Measurements from ENCODE around the gene SOX5.

Gene SOX5

DNA sequence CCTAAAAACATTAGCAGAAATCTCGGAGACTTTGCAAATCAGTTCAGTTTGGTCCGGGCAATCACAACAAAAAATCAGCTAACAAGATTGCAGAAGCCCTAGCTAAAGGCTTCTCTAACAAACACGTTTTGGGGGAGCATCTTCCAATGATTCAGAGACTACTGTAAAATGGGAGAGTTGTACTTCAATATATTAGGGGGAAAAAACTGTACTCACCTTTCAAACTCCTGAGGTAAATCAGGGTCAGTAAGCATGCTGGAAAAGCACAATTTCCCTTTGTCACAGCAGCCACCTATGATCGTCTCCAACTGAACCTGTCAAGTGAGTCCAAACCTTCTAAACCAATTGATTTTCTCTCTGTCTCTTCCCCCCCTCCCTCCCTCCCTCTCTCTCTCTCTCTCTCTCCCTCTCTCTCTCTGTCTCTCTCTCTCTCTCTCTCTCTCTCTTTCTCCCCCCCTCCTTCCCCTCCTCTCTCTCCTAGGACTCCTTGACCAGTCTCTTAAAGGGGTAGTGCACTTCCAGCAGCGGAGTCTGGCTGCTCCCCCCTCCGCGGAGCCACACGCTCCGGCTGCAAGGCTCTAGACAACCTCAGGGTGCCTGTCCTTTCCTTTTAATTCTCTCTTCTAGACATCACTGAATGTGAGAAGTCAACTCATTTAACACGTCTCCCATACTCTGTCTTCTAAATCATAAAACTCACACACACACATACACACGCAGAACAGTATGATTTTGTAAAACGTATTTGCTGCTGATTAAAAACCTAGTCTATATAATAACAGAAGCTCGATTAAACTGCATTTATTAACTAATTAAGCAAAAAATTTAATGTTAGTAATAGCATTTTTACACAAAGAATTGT, at the start of gene SOX5:
SOX5 (minus strand) TSS at position 323 of the 862 bp plus-strand sequence; CDS start at position 254, 69 bp downstream.
- DNase-seq (ENCODE audit: low read depth), result no peak

DNA sequence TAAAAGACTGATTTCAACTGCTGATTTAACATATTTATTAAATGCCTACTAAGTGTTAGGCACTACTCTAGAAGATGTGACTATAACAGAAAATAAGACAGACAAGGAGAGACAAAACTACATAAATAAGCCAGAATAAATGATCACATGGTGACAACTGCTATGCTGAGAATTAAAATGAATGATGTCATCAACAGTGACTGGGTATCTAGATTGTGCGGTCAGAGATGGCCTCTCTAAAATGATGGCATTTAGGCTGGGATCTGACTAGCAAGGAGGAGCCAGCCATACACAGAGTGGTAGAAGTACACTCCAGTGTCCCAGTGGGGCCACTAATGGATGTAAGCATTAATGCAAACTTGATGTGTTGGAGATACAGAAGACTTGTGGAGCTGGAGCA, 37.6 kb upstream of the SOX5 start:
- DNase-seq (ENCODE audit: low read depth), result no peak

DNA sequence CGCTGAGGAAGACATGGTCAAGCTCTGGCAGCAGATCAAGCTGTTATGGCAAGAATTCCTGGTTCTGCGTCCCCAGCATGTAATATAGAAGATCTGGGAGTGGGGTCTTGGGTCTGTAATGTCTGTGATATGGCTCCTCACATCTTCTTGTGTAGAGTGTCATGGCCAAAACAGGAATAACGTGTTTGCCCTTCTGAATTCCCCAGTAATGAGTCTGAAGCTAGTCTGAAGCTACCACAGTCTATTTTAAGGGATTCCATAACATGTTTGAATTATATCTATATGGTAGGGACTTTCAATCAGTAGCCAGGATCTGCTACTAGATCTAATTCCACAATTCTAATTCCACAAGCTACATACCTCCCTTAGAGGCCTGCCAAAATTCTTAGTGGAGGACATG, 31.4 kb upstream of the SOX5 start:
- DNase-seq (ENCODE audit: low read depth), result no peak

DNA sequence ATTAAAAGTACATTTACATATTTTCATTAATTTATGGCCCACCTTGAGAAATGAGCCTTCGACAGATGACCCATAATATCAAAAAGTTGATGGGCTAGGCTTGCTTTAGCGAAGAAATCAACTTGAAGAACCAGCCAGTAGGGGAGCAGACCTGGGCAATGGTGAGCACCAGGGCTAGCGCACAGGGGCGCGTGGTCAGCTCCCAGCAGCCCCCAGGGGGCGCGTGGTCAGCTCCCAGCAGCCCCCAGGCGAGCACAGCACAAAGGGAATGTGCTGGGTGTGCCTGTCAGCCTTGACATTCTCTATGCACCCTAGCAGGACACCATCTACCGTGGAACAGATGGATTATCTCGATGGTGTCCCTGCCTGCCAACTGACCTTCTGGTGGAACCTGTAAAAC, 15.3 kb upstream of the SOX5 start:
- DNase-seq (ENCODE audit: low read depth), result no peak

DNA sequence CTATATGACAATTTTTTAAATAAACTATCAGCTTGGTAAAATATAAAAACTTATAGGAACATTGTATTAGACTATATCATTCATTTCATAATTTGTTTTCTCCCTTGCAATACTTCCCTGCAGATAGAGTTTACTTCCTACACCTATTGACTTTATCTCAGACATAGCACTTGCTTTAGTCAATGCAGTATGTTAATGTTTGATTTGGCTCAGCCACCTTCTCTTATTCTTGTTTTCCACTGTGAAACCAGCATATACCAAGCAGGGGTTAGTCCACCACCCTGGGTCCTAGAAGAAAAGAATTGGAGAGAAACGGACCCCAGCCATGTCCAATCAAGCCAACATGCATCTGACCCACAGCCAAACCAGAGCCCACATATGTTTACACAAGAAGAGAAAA, 10.4 kb upstream of the SOX5 start:
- no peak for DNase-seq (ENCODE audit: low read depth)

DNA sequence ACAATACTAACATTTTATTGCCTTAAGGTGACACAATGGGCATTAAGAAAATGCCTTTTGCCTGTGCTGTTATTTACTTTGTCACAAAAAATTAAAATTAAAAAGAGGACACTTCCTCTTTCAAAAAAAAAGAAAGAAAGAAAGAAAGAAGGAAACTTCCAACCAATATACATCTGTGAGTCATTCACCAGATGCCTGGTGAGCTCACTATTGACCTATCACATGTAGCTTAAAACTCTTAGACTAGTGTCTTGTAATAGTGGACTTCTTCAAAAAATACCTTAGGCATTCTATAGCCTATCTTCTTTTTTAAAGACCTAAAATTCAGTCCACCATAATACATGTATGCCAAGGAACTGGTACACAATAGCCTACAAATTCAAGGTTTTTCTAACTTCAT, 4.9 kb upstream of the SOX5 start:
- DNase-seq (ENCODE audit: low read depth), result no peak

DNA sequence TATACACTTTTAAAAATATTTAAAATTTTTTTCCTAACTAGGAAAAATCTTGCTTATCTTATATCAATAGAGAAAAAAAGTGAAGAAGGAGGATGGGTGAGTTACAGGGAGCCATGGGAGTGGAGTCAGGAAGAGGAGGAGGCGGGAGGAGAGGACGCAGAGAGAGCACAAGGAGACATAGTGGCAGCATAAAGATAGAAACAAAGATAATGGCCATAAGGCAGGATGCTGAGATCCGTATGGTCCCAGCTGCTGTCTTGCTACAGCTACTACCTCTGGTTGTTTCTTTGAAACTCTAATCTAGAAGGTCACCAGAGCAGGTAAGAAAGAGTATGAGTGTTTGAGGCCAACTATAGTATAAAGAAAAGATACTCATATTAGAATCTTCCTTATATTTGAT, 2.6 kb upstream of the SOX5 start:
- DNase-seq (ENCODE audit: low read depth), result no peak

DNA sequence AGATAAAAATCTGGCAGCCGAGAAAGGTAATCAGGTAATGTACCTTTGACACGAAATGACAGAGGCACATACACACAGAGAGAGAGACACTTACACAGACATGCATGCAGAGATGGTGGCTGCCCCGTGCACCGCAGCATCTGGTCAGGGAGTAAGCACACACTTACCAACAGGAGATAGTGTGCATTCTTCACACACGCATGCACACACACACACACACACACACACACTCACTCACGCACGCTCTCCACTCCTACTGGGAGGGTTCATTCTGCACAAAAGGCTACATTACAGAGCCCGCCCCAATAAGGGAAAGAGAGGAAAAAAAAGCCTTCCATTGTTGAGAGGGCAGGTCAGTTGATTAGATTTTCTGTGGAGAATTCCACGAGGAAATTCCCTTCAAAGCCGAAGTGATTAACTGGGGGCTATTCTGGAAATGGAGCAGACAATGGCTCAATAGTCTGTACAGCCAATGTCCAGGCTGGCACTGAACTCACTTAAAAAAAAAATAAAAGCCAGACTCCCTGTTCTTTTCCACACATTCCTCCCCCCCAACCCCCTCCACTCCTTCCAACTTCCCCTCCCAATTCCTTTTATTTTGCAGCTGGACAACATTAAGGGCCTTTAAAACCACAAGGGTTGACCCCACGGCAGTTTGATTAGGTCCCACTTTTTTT, 1.4 kb upstream of the SOX5 start:
- DNase-seq (ENCODE audit: low read depth), result no peak

DNA sequence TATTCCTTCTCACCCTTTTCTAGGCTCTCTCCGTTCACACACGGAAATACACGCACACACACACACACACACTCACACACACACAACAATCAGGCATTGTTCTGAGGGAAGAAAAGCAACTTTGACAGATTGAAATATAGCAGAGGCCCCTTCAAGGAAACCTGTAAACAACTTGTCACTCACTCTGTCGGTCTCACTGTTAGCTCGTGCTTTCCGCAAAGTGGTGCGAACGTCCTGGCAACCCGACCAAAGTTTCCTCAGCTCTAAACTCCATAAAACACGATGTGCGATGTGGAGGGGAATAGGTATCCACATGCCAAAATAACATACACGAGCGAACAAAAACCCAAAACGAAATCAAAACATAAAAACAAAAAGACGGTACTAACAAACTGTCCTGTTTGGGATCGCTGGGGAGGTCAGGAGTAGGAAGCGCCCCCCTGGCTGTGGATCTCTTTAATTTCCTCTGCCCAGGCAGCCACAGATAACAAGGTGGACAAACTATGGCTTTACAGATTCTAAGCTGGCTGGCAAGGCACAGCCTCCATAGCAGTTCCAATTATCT, 822 bp upstream of the SOX5 start:
- no peak for DNase-seq (ENCODE audit: low read depth)

DNA sequence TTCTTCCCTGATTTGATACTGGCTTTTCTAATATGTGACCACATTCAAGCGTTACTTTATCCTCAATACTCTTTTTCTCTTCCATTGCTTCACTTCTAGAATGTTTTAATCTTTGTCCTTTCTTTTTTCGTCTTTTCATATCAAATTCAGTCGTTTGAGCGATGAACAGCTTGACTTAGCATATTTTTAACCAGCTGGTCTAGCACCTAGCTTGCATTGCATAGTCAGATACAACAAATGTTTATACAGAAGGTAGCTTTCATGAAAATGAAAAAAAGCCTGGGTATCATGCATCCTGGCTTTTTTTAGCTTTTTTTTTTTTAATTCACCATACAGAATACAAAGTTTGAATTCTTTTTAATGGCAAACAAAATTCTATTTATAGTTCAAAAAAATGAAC, 1.2 kb downstream of the SOX5 start:
- no peak for DNase-seq (ENCODE audit: low read depth)

DNA sequence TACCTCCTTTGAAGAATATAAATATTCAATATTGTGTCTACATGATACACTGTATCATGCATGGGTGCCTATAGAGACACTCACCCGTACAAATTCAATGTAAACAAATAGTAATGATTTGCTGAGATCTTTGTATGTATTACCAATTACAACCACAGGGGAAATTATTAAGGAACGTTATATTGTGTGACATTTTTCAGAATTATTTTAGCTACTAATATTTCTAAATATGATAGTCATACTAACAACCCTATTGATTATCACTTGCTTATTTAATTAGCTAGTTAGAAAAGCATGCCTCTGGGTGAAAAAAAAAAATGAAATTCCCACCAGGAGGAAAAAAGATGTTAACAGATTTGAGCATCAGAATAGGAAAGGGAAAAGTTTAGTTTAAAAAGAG, 2.1 kb downstream of the SOX5 start:
- no peak for DNase-seq (ENCODE audit: low read depth)

DNA sequence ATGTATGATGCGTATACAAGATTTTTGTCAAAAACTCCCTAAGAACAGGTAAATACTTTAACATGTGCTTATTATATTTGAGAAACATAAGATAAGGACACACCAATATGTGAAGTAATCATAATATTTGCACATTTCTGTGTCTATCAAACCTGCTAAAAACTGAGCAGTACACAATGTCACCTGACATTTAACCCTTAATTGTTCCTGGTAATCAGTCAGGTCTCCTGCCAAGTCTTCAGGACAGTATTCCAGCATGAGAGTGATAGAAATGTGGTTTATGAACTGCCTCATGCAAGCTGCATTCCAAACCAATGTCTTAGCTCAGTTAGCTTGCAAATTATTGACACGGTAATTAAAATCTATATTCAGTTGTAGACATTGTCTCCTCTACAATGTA, 4.2 kb downstream of the SOX5 start:
- no peak for DNase-seq (ENCODE audit: low read depth)

DNA sequence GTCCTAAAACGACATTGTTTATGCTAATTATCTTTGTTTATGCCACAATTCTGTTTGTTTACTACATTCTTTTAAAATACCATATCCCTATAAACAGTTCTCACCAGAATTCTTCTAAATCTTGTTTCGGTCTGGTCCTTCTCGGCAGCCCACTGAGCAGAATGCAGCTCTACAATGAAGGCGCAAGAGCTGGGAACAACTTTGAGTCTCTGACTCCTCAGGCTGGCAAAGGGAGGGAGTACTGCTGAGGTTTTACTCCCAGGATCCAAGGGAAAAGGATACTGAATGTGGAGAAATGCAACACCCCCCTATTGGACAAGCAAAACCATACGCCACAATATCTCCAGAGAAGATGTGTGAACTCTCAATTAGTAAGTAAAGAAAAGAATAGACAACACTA, 5.4 kb downstream of the SOX5 start:
- DNase-seq (ENCODE audit: low read depth), result no peak

DNA sequence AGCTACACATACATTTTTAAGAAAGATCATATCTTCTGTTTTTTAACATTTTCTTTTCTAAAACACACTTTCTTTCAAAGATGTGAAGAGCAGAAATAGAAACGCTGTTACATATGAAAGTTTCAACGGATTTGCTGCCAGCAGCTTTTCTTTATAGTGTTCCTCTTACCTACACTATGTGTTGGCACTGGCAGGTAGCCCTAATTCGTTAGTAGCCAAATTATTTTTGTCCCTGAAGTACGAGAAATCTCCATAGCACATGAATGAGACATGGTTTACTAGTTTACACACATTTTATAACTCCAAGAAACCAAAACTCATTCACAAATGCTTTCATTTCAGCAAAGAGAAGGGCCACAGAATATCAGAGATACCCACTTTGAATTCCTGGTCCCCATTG, 6.6 kb downstream of the SOX5 start:
- no peak for DNase-seq (ENCODE audit: low read depth)

DNA sequence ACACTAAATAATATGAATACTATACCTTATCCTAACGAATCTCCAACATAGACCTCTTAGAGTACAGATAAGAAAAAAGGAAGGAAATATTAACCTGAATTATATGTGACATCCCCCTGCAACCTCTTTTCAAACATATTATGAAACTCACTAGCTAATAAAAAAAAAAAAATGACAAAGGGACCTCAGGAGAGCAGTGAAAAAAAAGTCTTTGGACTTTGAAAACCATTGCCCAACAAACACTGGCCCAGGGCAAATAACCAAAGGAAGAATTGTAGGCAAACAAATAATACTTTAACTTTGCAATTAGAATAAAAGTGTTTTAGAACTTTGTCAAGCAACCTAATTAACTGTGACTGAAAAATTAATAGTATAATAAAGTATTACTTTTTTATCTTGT, 7.7 kb downstream of the SOX5 start:
- DNase-seq (ENCODE audit: low read depth), result no peak

DNA sequence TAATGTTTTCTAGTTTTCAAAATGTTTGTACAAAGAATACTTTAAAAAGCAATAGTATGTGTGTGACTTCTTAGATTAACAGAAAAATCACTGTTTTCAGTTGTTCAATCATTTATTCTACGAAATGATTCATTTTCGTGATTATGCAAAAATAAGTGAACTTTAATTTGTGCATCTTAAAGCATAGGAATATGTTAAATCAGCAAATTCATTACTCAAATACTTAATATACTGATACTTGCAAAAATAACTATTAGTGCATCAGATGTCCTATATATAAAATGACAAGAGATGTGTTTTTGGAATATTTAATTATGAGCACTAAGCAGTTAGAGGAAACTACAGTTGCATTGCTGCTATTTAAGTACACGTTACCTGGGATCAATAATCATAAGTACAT, 11.0 kb downstream of the SOX5 start:
- DNase-seq (ENCODE audit: low read depth), result no peak

DNA sequence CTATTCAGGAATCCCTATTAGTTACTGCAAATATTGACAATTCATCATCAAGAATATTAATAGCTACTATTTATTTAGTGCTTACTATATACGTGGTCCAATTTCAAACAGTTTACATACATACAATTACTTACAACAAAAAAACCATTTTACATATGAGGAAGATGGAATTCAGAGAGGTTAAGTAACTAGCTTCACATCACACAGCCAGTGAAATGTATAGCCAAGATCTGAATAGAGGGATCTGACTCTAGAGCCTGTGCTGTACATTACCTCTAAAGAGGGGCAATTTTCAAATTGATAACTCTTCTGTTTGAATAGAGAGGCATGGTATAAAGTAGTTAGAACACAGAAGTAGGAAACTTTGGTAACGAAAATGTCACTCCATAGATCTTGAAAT, 18.3 kb downstream of the SOX5 start:
- DNase-seq (ENCODE audit: low read depth), result no peak

DNA sequence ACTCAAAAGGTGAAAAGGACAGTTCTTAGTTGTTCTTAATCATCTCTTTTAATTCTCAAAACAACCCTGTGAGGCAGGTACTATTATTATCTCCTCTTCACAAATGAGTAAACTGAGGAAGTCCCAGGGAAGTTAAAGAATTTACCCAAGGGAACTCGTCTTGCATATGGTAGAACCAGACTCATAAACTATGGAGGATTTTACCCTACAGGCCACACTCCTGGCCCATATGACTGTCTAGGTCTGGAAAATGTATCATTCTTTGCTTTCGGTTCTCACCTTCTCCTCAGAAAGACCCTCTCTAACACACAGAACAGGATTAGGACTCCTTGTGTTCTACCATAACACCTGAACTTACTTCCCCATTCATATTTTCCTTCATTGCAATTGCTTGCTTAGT, 18.9 kb downstream of the SOX5 start:
- no peak for DNase-seq (ENCODE audit: low read depth)

DNA sequence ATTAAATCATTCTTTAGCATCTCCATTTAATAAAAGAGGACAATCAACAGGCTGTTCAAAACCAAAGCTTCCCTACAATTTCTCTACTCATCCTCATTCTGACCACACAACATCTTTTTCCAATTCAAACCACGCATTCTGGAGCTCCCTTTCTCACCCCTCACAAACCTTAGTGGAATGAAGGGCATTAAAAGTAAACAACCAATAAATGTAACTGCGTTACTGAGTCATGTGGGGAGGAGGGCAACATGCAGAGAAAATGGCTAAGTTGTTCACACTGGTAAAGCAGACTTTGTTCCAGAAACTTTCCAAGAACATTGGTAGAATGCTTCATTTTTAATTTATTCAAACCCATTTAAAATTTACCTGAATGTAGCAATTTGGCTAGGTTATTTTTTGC, 19.6 kb downstream of the SOX5 start:
- no peak for DNase-seq (ENCODE audit: low read depth)

DNA sequence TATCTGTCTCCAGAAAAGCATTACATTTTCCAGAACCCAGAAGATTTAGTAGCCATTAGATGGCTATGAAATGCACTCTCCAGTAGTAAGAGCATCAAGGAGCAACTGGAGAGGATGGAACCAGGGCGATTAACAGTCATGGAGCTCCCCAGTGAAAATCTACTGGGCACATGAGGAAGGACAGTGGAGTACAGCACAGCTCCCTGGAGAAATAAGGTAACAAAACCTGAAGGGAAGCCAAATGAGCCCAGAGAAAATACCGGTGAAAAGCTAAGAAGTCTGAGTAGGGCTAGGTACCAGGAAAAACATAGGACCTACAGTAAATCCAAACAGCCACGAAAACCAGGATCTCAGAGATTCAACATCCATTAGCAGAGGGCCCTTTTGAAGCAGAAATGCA, 21.6 kb downstream of the SOX5 start:
- DNase-seq (ENCODE audit: low read depth), result no peak

DNA sequence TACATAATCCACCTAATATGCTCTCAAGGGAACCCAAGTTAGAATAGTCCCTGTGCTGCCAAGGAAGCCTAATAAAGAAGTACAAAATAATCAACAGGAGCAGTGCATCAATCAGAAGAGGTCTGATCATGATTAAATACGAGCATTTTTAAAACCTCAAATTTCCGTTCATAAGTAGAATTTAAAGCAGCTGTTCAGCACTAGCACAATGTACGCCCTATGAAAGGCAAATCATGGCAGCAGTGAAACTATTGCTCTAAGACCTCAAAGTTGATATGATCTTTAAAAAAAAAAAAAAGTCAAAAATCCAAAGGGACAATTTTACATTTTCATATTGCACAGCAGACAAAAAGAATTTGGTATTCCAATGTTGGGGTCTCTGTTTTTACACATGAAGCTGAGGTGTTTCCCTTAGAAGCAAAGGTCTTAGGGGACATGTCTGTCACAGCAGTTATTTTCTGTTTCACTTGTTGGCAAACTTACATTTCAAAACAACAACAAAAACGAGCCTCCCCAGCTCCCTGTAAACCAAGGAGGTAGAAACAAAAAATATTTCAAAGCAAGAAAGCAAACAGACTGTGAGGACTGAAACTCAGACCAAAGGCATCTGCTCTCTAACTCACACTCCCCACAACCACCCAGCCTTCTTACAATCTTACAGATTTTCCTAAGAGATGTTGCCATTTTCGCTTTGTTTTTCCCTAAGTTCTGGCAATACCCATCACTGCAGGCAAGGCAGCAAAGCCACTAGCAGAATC, 28.2 kb downstream of the SOX5 start:
- DNase-seq (ENCODE audit: low read depth), result no peak

DNA sequence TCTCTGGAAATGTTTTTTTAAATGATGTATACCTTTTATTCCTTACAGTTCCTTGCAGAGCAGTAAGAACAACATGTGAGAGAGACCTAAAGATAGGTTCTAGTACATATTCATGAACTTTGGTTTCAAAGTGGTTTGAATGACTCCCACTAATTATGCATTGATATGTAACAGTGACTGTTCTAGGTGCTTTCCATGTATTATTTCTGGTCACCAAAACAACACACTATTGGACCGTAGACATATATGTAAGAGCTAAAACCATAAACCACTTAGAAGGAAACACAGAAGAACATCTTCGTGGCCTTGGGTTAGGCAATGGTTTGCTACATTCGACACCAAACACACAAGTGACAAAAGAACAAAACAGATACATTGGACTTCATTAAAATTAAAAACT, 37.9 kb downstream of the SOX5 start:
- DNase-seq (ENCODE audit: low read depth), result no peak

DNA sequence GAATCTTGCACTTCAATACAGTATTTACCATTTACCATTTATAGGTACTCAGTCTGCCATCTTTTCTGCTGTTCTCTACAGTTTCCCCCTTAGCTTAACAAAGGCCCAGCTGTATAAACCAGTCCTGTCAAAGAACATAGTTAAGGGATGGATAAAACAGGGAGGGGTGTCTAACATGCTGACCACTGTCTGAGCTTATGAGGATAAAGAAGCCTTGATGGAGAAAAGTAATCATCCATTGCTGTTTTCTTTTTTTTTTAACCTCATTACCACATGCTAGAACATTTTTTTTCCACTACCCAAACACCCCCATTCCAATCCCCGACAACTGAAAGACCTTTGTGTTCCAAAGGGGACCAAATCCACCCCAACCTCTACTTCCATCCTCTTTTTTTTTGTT, 39.9 kb downstream of the SOX5 start:
- DNase-seq (ENCODE audit: low read depth), result no peak

Data from activated T-cell treated with anti-CD3 and anti-CD28 coated beads for 48 hours (primary cell).